Endodermal cell (in vitro differentiated cells): ENCODE measurements around the gene OR8U1. TPM values are rescaled to one million over a fixed set of nuclear protein-coding genes. Genes with fewer than 3 reads are reported as not detected.

Source experiments
- DNase-seq: peaks from one replicate; pipeline ENCODE4 v3.0.0-alpha.2; 2017
- H3K27ac ChIP-seq: 2 replicates; pipeline ENCODE4 v1.5.1; 2013; ENCODE audit warnings: mild to moderate bottlenecking, low read depth, low read length, moderate library complexity
- H3K27me3 ChIP-seq: 2 replicates; pipeline ENCODE4 v1.6.1; 2013; ENCODE audit warnings: mild to moderate bottlenecking, low read length, moderate library complexity; ENCODE audit not compliant: insufficient read depth, control insufficient read depth, poor library complexity, severe bottlenecking
- H3K36me3 ChIP-seq: 2 replicates; pipeline ENCODE4 v1.7.0; 2013; ENCODE audit warnings: mild to moderate bottlenecking, low read length, moderate library complexity; ENCODE audit not compliant: control insufficient read depth, insufficient read depth
- H3K4me1 ChIP-seq: one replicate; pipeline ENCODE4 v1.7.0; 2013; ENCODE audit warnings: low read length; ENCODE audit not compliant: control insufficient read depth, insufficient read depth
- H3K4me3 ChIP-seq: 2 replicates; pipeline ENCODE4 v1.5.1; 2013; ENCODE audit warnings: mild to moderate bottlenecking, low read length, moderate library complexity
- H3K9ac ChIP-seq: 2 replicates; pipeline ENCODE4 v1.6.1; 2013; ENCODE audit warnings: mild to moderate bottlenecking, low read length, moderate library complexity; ENCODE audit not compliant: poor library complexity, severe bottlenecking; ENCODE audit errors: extremely low read depth
- H3K9me3 ChIP-seq: 2 replicates; pipeline ENCODE4 v1.6.1; 2013; ENCODE audit warnings: mild to moderate bottlenecking, low read length, moderate library complexity; ENCODE audit not compliant: control insufficient read depth
- H3K27ac Mint-ChIP-seq: 2 replicates; pipeline ENCODE4 v1.8.0; 2020; ENCODE audit warnings: mixed read lengths
- H3K27me3 Mint-ChIP-seq: 2 replicates; pipeline ENCODE4 v1.8.0; 2021; ENCODE audit warnings: mild to moderate bottlenecking, mixed read lengths; ENCODE audit not compliant: insufficient read depth
- H3K36me3 Mint-ChIP-seq: 2 replicates; pipeline ENCODE4 v1.8.0; 2020; ENCODE audit warnings: low read depth, mixed read lengths
- H3K4me1 Mint-ChIP-seq: 2 replicates; pipeline ENCODE4 v1.8.0; 2020; ENCODE audit warnings: mixed read lengths
- H3K4me3 Mint-ChIP-seq: 2 replicates; pipeline ENCODE4 v1.8.0; 2020; ENCODE audit warnings: mild to moderate bottlenecking, moderate library complexity, mixed read lengths
- H3K9me3 Mint-ChIP-seq: 2 replicates; pipeline ENCODE4 v1.8.0; 2020; ENCODE audit warnings: mild to moderate bottlenecking, mixed read lengths
- WGBS, 2 experiments: methylation state at CpG; one replicate each; pipeline versions ENCODE4 v1.1.5 to v1.1.7; 2013; ENCODE audit warnings: missing lambda C conversion rate in 2 of 2, mixed read lengths in 1 of 2; ENCODE audit not compliant: insufficient coverage in 1 of 2, insufficient read length in 1 of 2; 5-methylcytosine and 5-hydroxymethylcytosine counted together
- total RNA-seq, 2 donors: library from RNA; stranded (reverse); fragmentation: NEBNext Ultra II Directional in 1 of 2; extraction: Animal tissue kit (Norgen Biotek cat#: 25700) in 1 of 2; gene quantifications; 2 replicates in 1 of 2; 3 replicates in 1 of 2; pipeline ENCODE4 v1.2.1, GENCODE V29; 2021
- TF ChIP-seq, protein P1 (sequence below): fragments of 200-600 bp; sonication (generic); conservative IDR thresholded peaks from 2 replicates; pipeline ENCODE4 v1.5.0; 2021; ENCODE audit warnings: antibody characterized with exemption, mild to moderate bottlenecking

The OR8U1 gene
- total RNA-seq, 2 donors from 2014 or later, result not detected

DNA sequence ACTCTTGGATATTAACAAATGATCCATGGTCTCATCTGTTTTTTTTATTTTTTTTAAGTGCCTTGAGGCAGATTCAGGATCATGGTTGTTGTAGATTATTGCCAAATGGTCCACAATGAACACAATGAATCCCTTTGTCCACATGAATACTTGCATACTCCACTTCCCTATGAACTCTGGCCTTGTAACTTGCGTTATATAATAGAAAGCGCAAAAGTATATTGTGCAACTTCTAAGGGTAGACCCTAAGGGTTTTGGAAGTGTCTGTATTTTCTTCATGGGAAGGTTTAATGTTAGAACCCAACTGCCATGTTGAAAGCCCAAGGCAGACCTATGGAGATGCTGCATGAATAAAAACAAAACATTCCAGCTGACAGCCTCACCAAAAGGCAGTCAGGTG, 29.0 kb downstream of the OR8U1 start:
- H3K36me3 ChIP-seq, result no peaks in the 10 kb centered on the region
- H3K9me3 ChIP-seq, result no peaks in the 10 kb centered on the region
- no peak overlapping the region for H3K4me3 Mint-ChIP-seq
- no peaks in the 10 kb centered on the region for H3K27me3 ChIP-seq
- H3K4me1 ChIP-seq, result no peaks in the 10 kb centered on the region
- DNase-seq, result no peak
- H3K4me1 Mint-ChIP-seq, result no peaks in the 10 kb centered on the region
- no peak overlapping the region for H3K9ac ChIP-seq
- H3K27me3 Mint-ChIP-seq, result no peaks in the 10 kb centered on the region
- WGBS, 2 experiments, result 98 to 100% methylated on average over 2 of the region's 2 CpGs
- no peak overlapping the region for H3K27ac Mint-ChIP-seq
- TF ChIP-seq, protein P1, sequence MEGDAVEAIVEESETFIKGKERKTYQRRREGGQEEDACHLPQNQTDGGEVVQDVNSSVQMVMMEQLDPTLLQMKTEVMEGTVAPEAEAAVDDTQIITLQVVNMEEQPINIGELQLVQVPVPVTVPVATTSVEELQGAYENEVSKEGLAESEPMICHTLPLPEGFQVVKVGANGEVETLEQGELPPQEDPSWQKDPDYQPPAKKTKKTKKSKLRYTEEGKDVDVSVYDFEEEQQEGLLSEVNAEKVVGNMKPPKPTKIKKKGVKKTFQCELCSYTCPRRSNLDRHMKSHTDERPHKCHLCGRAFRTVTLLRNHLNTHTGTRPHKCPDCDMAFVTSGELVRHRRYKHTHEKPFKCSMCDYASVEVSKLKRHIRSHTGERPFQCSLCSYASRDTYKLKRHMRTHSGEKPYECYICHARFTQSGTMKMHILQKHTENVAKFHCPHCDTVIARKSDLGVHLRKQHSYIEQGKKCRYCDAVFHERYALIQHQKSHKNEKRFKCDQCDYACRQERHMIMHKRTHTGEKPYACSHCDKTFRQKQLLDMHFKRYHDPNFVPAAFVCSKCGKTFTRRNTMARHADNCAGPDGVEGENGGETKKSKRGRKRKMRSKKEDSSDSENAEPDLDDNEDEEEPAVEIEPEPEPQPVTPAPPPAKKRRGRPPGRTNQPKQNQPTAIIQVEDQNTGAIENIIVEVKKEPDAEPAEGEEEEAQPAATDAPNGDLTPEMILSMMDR, result no peak
- H3K36me3 Mint-ChIP-seq, result no peaks in the 10 kb centered on the region
- no peak overlapping the region for H3K4me3 ChIP-seq
- H3K27ac ChIP-seq, result no peak overlapping the region
- H3K9me3 Mint-ChIP-seq, result peaks cover 4% of the 10 kb centered on the region

- H3K27ac ChIP-seq, result no peak overlapping the region
- H3K9me3 Mint-ChIP-seq, result no peaks in the 10 kb centered on the region
- H3K27me3 Mint-ChIP-seq, result no peaks in the 10 kb centered on the region
- TF ChIP-seq, protein P1, result no peak
- H3K9ac ChIP-seq, result no peak overlapping the region
- H3K4me3 ChIP-seq, result no peak overlapping the region
- no peak overlapping the region for H3K27ac Mint-ChIP-seq
- no peak overlapping the region for H3K4me3 Mint-ChIP-seq
- H3K9me3 ChIP-seq, result no peaks in the 10 kb centered on the region
- no peaks in the 10 kb centered on the region for H3K27me3 ChIP-seq
- H3K4me1 Mint-ChIP-seq, result no peaks in the 10 kb centered on the region
- H3K4me1 ChIP-seq, result no peaks in the 10 kb centered on the region
- no peak for DNase-seq
- H3K36me3 Mint-ChIP-seq, result no peaks in the 10 kb centered on the region
- no peaks in the 10 kb centered on the region for H3K36me3 ChIP-seq
Observed at GRCh38 chr11:56410801-56411200, 35.4 kb downstream of the OR8U1 start.

GRCh38 chr11:56412396-56412795, 37.0 kb downstream of the OR8U1 start, which contains the start of gene OR5AL1:
OR5AL1 (plus strand) TSS chr11:56412696.
- no peaks in the 10 kb centered on the region for H3K9me3 ChIP-seq
- Mint-ChIP-seq H3K4me3 (no peak within 1 kb of the TSS), H3K4me1 (no peaks in the 10 kb centered on the region), H3K9me3 (no peaks in the 10 kb centered on the region), H3K27me3 (no peaks in the 10 kb centered on the region), H3K36me3 (no peaks in the 10 kb centered on the region), H3K27ac (no peak within 1 kb of the TSS)
- no peaks in the 10 kb centered on the region for H3K27me3 ChIP-seq
- H3K27ac ChIP-seq, result no peak within 1 kb of the TSS
- TF ChIP-seq, protein P1, result no peak
- no peak for DNase-seq
- no peak within 1 kb of the TSS for H3K4me3 ChIP-seq
- no peak within 1 kb of the TSS for H3K9ac ChIP-seq
- H3K36me3 ChIP-seq, result no peaks in the 10 kb centered on the region
- H3K4me1 ChIP-seq, result no peaks in the 10 kb centered on the region
- WGBS, 2 experiments, result 86% methylated on average over 1 of the region's 1 CpG; no CpG with 5 or more reads in 1 of the 2 experiments

Other genes with a start within 250 kb of the OR8U1 start
- not detected for gene OR8J3, start 235.4 kb upstream of the OR8U1 start, total RNA-seq
- not detected for gene OR8K5, start 215.3 kb upstream of the OR8U1 start, total RNA-seq
- not detected for gene OR5J2, start 199.0 kb upstream of the OR8U1 start, total RNA-seq
- gene OR5T2, start 141.4 kb upstream of the OR8U1 start, total RNA-seq, result not detected
- gene OR5T3, start 123.4 kb upstream of the OR8U1 start, total RNA-seq, result not detected
- gene OR5T1, start 101.5 kb upstream of the OR8U1 start, total RNA-seq, result not detected
- gene OR8H1, start 83.4 kb upstream of the OR8U1 start, total RNA-seq, result not detected
- gene OR8K3, start 60.5 kb upstream of the OR8U1 start, total RNA-seq, result not detected
- gene OR8K1, start 29.6 kb upstream of the OR8U1 start, total RNA-seq, result not detected
- gene OR8J1, start 21.3 kb upstream of the OR8U1 start, total RNA-seq, result not detected
- gene OR5AL1, start 37.1 kb downstream of the OR8U1 start, total RNA-seq, result not detected
- gene OR5M3, start 97.7 kb downstream of the OR8U1 start, total RNA-seq, result not detected
- gene OR5M8, start 115.7 kb downstream of the OR8U1 start, total RNA-seq, result not detected
- gene OR5M11, start 167.6 kb downstream of the OR8U1 start, total RNA-seq, result not detected
- not detected for gene OR5M10, start 202.1 kb downstream of the OR8U1 start, total RNA-seq
- not detected for gene OR5M1, start 239.2 kb downstream of the OR8U1 start, total RNA-seq